BJ (cell line): ENCODE measurements around the gene SPESP1. TPM values are rescaled to one million over a fixed set of nuclear protein-coding genes. Genes with fewer than 3 reads are reported as not detected.
A peak's percentile ranks its signal among the peaks of the same experiment; 100 is the strongest.

Experiments
- CTCF ChIA-PET: fragments of 350-600 bp; formaldehyde crosslinking; extraction: SDS; loops from one replicate; lab custom pipeline; 2021; ENCODE audit warnings: antibody characterized with exemption, inconsistent platforms; lab: Yijun Ruan, JAX
- POLR2A ChIA-PET: fragments of 300-600 bp; sonication (Branson Sonifier 250); formaldehyde crosslinking; extraction: SDS; loops from one replicate; lab custom pipeline; 2021; ENCODE audit warnings: antibody characterized with exemption; lab: Charles Lee
- DNase-seq: peaks from one replicate; pipeline ENCODE4 v3.0.0-alpha.2; 2011; ENCODE audit warnings: low read depth
- H3K27me3 ChIP-seq: 2 replicates; pipeline ENCODE4 v1.6.0; 2011; ENCODE audit warnings: low read length; ENCODE audit not compliant: control insufficient read depth, insufficient read depth
- H3K36me3 ChIP-seq: 2 replicates; pipeline ENCODE4 v1.5.1; 2011; ENCODE audit warnings: low read length; ENCODE audit not compliant: control insufficient read depth, insufficient read depth
- H3K4me3 ChIP-seq: 2 replicates; pipeline ENCODE4 v1.5.1; 2011; ENCODE audit warnings: low read depth, mild to moderate bottlenecking, control low read depth, low read length
- polyA plus RNA-seq: library from polyadenylated mRNA; depleted of rRNA; stranded (reverse); fragments of >200 nt; gene quantifications from 2 replicates; pipeline ENCODE4 v1.2.3, GENCODE V29; 2011
- TF ChIP-seq, protein P1 (sequence below): IDR thresholded peaks from 2 replicates; pipeline ENCODE4 v1.5.1; 2011; ENCODE audit warnings: low read depth, mild to moderate bottlenecking, control low read depth, inconsistent platforms, low read length, moderate library complexity; ENCODE audit not compliant: insufficient read depth

The SPESP1 gene
- polyA plus RNA-seq, 1 experiment: 7.5 TPM

DNA sequence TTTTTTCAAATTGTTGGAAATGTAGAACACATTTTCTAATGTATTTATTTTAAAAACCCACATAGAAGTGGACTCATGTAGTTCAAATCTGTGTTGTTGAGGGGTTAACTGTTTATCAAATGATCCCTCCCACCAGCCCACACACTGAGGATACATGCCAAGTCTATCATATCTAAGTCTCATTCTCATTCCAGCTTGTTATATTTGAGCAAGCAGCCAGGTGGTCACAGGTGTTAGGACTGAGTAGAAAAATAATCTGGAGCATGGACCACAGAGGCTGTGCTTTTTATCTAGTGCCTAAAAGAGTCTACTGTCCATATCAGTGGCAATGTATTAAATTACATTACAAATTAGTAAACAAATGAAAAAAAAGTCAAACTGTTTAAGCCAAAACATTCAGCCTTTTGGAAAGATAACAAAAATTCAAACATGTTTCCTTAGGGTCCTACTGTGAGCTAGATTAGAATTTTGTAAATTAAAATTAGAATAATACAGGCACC, 20.7 kb upstream of the SPESP1 start:
- H3K4me3 ChIP-seq: no peak overlapping the region
- CTCF ChIA-PET: interaction anchor here (0.9 to 2.9 kb wide), 2 partner anchors 9 to 16 kb away, joined by 3 to 15 read pairs; no protein-coding TSS in a partner anchor
- no peak for DNase-seq
- TF ChIP-seq, protein P1, sequence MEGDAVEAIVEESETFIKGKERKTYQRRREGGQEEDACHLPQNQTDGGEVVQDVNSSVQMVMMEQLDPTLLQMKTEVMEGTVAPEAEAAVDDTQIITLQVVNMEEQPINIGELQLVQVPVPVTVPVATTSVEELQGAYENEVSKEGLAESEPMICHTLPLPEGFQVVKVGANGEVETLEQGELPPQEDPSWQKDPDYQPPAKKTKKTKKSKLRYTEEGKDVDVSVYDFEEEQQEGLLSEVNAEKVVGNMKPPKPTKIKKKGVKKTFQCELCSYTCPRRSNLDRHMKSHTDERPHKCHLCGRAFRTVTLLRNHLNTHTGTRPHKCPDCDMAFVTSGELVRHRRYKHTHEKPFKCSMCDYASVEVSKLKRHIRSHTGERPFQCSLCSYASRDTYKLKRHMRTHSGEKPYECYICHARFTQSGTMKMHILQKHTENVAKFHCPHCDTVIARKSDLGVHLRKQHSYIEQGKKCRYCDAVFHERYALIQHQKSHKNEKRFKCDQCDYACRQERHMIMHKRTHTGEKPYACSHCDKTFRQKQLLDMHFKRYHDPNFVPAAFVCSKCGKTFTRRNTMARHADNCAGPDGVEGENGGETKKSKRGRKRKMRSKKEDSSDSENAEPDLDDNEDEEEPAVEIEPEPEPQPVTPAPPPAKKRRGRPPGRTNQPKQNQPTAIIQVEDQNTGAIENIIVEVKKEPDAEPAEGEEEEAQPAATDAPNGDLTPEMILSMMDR: no peak
- peaks cover 5% of the 10 kb centered on the region; the same call in 1 of the 2 replicates for H3K27me3 ChIP-seq
- POLR2A ChIA-PET: no interaction called here
- H3K36me3 ChIP-seq: no peaks in the 10 kb centered on the region

DNA sequence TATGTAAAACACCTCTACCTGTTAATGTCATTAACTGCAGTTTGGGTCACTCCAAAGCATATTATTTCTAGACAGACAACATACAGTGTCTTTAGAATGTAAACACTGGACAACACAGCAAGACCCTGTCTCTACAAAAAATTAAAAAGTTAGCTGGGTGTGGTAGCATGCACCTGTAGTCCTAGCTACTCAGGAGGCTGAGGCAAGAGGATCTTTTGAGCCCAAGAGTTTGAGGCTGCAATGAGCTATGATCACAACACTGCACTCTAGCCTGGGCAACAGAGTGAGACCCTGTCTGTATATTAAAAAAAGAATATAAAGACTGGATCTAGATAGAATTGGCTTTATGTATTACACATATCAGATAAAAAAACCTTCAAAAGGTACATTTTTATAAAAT, 20.0 kb upstream of the SPESP1 start:
- DNase-seq: no peak
- ChIA-PET CTCF (interaction anchor here (2.9 kb wide), 1 partner anchor 15 kb away, joined by 15 read pairs; no protein-coding TSS in a partner anchor), POLR2A (no interaction called here)
- TF ChIP-seq, protein P1: no peak
- H3K27me3 ChIP-seq: peaks cover 2% of the 10 kb centered on the region; the same call in 1 of the 2 replicates
- H3K4me3 ChIP-seq: no peak overlapping the region
- H3K36me3 ChIP-seq: no peaks in the 10 kb centered on the region

DNA sequence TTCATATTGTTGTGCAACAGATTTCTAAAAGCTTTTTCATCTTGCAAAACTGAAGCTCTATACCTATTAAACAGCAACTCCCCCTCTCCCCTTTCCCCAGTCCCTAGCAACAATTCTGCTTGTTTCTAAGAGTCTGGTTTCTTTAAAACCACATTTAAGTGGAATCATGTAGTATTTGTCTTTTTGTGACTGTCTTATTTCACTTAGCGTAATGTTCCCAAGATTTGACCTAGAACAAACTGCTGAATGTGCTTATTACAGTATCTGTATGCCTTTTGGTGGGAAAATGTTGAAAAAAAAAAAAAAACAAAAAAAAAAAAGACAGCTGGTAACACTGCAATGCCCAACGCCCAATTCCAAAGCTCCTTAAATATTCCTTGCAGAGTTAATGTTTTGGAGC, 19.5 kb upstream of the SPESP1 start:
- TF ChIP-seq, protein P1: no peak
- ChIA-PET POLR2A (no interaction called here), CTCF (interaction anchor here (2.9 kb wide), 1 partner anchor 14 kb away, joined by 15 read pairs; no protein-coding TSS in a partner anchor)
- no peak overlapping the region for H3K4me3 ChIP-seq
- DNase-seq: no peak
- no peaks in the 10 kb centered on the region for H3K36me3 ChIP-seq
- H3K27me3 ChIP-seq: 0 out of 2 replicates have a peak, but pooled peaks cover 2% of the 10 kb centered on the region

DNA sequence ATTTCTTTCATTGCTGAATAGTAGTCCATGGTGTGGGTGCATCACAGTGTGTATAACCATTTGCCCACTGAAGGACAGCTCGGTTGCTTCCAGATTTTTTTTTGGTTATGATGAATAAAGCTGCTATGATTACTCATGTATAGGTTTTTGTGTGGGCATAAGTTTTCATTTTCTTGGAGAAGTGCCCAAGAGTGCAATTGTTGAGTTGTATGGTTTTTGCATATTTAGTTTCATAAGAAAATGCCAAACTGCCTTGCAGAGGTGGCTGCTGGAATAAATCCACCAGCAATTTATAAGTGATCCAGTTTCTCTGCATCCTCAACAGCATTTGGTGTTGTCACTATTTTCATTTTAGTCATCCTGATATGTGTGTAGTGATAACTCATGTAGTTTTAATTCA, 8.4 kb upstream of the SPESP1 start:
- Histone ChIP-seq H3K36me3 (no peaks in the 10 kb centered on the region), H3K27me3 (peaks cover 6% of the 10 kb centered on the region), H3K4me3 (no peak overlapping the region)
- CTCF ChIA-PET: interaction anchor here (0.7 to 3.5 kb wide), 2 partner anchors 369 to 374 kb away, joined by 4 to 27 read pairs; no protein-coding TSS in a partner anchor
- POLR2A ChIA-PET: no interaction called here
- TF ChIP-seq, protein P1: no peak
- no peak for DNase-seq

DNA sequence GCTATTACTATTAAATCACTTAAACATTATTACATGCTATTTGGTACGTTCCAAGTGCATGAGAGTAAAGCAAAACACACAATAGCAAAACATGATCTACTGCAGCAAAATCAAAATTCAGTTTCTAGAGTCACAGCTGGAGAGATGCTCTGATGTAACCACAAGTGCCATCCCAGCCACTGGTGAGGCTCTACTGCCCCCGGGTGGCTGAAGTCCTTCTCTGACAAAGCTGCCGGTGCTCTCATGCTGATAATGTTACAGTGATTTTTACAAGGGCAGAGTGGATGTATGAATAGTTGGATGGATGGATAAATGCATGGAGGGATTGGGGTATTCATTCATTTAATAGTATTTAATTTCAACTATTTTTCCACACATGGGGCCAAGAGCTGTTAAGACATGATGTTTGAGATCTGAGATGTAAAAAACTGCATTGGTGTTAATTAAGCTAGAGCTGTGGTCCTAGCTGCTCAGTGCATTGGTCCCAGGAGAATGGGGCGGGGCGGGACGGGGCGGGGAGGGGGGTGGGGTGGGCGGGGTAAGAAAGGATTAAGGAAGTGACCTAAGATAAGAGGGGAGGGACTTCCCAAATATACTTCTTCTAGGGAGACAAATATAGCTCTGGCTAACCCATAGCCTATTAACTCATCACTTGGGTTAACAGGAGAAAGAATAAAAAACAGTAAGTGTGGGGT, 5.3 kb upstream of the SPESP1 start:
- TF ChIP-seq, protein P1: peak; percentile 92
- POLR2A ChIA-PET: no interaction called here
- DNase-seq: peak; percentile 13
- Histone ChIP-seq H3K36me3 (no peaks in the 10 kb centered on the region), H3K4me3 (no peak overlapping the region), H3K27me3 (peaks cover 6% of the 10 kb centered on the region)
- CTCF ChIA-PET: interaction anchor here (0.5 to 3.5 kb wide), 45 partner anchors 8 to 1073 kb away, joined by 3 to 27 read pairs (median 4); no protein-coding TSS in a partner anchor
